ENCODE measurements around the gene ZNF775.

- no peak for TF ChIP-seq CEBPB (IDR thresholded peaks at IDR 0.05; ENCODE audit: borderline replicate concordance, low read depth, low read length)
- TF ChIP-seq ZNF660 (CRISPR knock-in tag; IDR thresholded peaks at IDR 0.05; ENCODE audit: borderline replicate concordance, low read depth), result no peak
- TF ChIP-seq, protein P1, sequence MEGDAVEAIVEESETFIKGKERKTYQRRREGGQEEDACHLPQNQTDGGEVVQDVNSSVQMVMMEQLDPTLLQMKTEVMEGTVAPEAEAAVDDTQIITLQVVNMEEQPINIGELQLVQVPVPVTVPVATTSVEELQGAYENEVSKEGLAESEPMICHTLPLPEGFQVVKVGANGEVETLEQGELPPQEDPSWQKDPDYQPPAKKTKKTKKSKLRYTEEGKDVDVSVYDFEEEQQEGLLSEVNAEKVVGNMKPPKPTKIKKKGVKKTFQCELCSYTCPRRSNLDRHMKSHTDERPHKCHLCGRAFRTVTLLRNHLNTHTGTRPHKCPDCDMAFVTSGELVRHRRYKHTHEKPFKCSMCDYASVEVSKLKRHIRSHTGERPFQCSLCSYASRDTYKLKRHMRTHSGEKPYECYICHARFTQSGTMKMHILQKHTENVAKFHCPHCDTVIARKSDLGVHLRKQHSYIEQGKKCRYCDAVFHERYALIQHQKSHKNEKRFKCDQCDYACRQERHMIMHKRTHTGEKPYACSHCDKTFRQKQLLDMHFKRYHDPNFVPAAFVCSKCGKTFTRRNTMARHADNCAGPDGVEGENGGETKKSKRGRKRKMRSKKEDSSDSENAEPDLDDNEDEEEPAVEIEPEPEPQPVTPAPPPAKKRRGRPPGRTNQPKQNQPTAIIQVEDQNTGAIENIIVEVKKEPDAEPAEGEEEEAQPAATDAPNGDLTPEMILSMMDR (CRISPR knock-in tag; IDR thresholded peaks at IDR 0.05), result no peak
- no peak for TF ChIP-seq ZNF207 (IDR thresholded peaks at IDR 0.05; ENCODE audit: borderline replicate concordance)
- TF ChIP-seq ZNF24 (IDR thresholded peaks at IDR 0.05), result no peak
- TF ChIP-seq SP5 (CRISPR knock-in tag; IDR thresholded peaks at IDR 0.05; ENCODE audit: borderline replicate concordance, low read depth), result no peak
- no peak for TF ChIP-seq EP300 (IDR thresholded peaks at IDR 0.05; ENCODE audit: low read depth in 2 of 2, low read length in 2 of 2)
- no peak for TF ChIP-seq EP300 (CRISPR knock-in tag; IDR thresholded peaks at IDR 0.05; ENCODE audit: borderline replicate concordance)
- TF ChIP-seq ZBTB2 (CRISPR knock-in tag; IDR thresholded peaks at IDR 0.05; ENCODE audit: low read depth), result no peak
- TF ChIP-seq POLR2A (IDR thresholded peaks at IDR 0.05; ENCODE audit: insufficient read depth in 1 of 2, low read depth in 2 of 2, low read length in 2 of 2), result no peak; a peak in 1 of 4 replicates
These were observed 46.1 kb upstream of the ZNF775 start for GRCh38 chr7:150332852-150333635.
